Measurements from ENCODE around the gene ZFP57.

DNA sequence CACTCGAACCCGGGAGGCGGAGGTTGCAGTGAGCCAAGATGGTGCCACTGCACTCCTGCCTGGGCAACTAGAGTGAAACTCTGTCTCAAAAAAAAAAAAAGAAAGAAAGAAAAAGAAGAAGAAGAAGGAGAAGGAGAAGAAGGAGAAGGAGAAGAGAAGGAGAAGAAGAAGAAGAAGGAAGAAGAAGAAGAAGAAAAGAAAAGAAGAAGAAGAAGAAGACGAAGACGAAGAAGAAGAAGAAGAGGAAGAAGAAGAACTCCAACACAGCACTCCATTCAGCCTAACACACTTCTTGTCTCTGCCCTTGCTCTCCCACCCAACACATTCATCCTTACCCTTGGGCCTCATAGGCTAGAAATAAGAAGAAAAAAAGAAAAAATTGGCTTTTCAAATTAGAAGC, 6.9 kb downstream of the ZFP57 start:
- no peak for TF ChIP-seq POLR2A (IDR thresholded peaks at IDR 0.05; ENCODE audit: low read depth, low read length)
- no peak for TF ChIP-seq POLR2AphosphoS5 (IDR thresholded peaks at IDR 0.05; ENCODE audit: low read depth, low read length)
